Vagina (tissue), 2 donors: ENCODE results near the gene HTR3C. TPM values are rescaled to one million over a fixed set of nuclear protein-coding genes. Genes with fewer than 3 reads are reported as not detected.

ENCODE experiments used
- DNase-seq, 2 donors: peaks; one replicate each; pipeline ENCODE4 v3.0.0-alpha.2; 2017; ENCODE audit errors: extremely low spot score in 2 of 2
- H3K27ac ChIP-seq: fragments of 200-600 bp; sonication (generic); one replicate; pipeline ENCODE4 v1.5.1; 2019
- H3K27me3 ChIP-seq: fragments of 200-600 bp; sonication (generic); one replicate; pipeline ENCODE4 v1.5.1; 2019
- H3K36me3 ChIP-seq, 2 donors: fragments of 200-600 bp; sonication (generic); one replicate each; pipeline ENCODE4 v1.5.1; 2017 to 2019
- H3K4me1 ChIP-seq: fragments of 200-600 bp; sonication (generic); one replicate; pipeline ENCODE4 v1.5.1; 2019
- H3K4me3 ChIP-seq, 2 donors: fragments of 200-600 bp; sonication (generic); 1 replicate in 1 of 2; 2 replicates in 1 of 2; pipeline ENCODE4 v1.5.1; 2016 to 2019
- H3K9me3 ChIP-seq: fragments of 200-600 bp; sonication (generic); one replicate; pipeline ENCODE4 v1.5.1; 2019
- POLR2A ChIP-seq, 2 donors: fragments of 450-650 bp; IDR thresholded peaks; one replicate each; pipeline ENCODE4 v1.6.1; 2017; ENCODE audit warnings: antibody characterized with exemption in 2 of 2, mild to moderate bottlenecking in 2 of 2, moderate library complexity in 2 of 2
- POLR2AphosphoS5 ChIP-seq, 2 donors: sonication (generic); formaldehyde crosslinking; IDR thresholded peaks; one replicate each; pipeline ENCODE4 v1.9.0; 2017; ENCODE audit warnings: antibody characterized with exemption in 2 of 2, mild to moderate bottlenecking in 2 of 2, low read depth in 1 of 2; ENCODE audit not compliant: insufficient read depth in 1 of 2
- intact Hi-C: fragments of 100-400 bp; cut with DNase I; formaldehyde crosslinking; loops from one replicate; pipeline ENCODE4 v1.15.1; 2023
- total RNA-seq: library from RNA; depleted of rRNA; stranded (reverse); fragments of >200 nt; gene quantifications from one replicate; pipeline ENCODE4 v1.2.3, GENCODE V29; 2016
- TF ChIP-seq, protein P1 (sequence below), 3 experiments: fragments of 450-650 bp in 2 of 3; fragments of 200-600 bp in 1 of 3; sonication (generic) in 1 of 3; IDR thresholded peaks; one replicate each; pipeline ENCODE4 v1.5.1; 2017 to 2019; ENCODE audit warnings: antibody characterized with exemption in 3 of 3, mild to moderate bottlenecking in 2 of 3, moderate library complexity in 2 of 3

Gene HTR3C
- total RNA-seq, 1 donor from 2014 or later = not detected

DNA sequence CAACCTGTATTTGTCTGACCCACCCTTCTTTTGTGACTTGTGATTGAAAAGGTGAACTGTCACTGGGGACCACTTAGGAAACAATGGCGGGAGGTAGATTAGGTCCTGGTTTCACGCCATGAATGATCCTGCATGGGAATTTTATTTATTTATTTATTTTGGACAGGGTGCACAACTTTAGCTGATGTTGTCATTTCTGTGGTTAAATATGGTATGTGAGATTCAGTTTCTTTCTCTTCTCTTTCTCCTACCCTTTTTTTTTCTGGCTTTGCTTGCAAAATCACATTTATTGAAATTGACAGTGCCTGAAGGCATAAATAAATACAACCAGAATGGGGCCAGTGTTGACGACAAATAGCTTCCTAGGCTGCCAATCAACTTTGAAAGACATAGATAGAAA lies 26.0 kb downstream of the HTR3C start:
- Histone ChIP-seq H3K9me3 (no peaks in the 10 kb centered on the region), H3K27ac (no peak overlapping the region), H3K27me3 (no peaks in the 10 kb centered on the region), H3K36me3 (no peaks in the 10 kb centered on the region), H3K4me3 (no peak overlapping the region), H3K4me1 (no peaks in the 10 kb centered on the region)
- no peak for DNase-seq
- no peak for TF ChIP-seq POLR2A (IDR thresholded peaks at IDR 0.05)
- no peak for TF ChIP-seq POLR2AphosphoS5 (IDR thresholded peaks at IDR 0.05; ENCODE audit: insufficient read depth in 1 of 2, low read depth in 1 of 2)
- TF ChIP-seq, protein P1, sequence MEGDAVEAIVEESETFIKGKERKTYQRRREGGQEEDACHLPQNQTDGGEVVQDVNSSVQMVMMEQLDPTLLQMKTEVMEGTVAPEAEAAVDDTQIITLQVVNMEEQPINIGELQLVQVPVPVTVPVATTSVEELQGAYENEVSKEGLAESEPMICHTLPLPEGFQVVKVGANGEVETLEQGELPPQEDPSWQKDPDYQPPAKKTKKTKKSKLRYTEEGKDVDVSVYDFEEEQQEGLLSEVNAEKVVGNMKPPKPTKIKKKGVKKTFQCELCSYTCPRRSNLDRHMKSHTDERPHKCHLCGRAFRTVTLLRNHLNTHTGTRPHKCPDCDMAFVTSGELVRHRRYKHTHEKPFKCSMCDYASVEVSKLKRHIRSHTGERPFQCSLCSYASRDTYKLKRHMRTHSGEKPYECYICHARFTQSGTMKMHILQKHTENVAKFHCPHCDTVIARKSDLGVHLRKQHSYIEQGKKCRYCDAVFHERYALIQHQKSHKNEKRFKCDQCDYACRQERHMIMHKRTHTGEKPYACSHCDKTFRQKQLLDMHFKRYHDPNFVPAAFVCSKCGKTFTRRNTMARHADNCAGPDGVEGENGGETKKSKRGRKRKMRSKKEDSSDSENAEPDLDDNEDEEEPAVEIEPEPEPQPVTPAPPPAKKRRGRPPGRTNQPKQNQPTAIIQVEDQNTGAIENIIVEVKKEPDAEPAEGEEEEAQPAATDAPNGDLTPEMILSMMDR (IDR thresholded peaks at IDR 0.05) = no peak
- intact Hi-C loops = no loop called here

DNA sequence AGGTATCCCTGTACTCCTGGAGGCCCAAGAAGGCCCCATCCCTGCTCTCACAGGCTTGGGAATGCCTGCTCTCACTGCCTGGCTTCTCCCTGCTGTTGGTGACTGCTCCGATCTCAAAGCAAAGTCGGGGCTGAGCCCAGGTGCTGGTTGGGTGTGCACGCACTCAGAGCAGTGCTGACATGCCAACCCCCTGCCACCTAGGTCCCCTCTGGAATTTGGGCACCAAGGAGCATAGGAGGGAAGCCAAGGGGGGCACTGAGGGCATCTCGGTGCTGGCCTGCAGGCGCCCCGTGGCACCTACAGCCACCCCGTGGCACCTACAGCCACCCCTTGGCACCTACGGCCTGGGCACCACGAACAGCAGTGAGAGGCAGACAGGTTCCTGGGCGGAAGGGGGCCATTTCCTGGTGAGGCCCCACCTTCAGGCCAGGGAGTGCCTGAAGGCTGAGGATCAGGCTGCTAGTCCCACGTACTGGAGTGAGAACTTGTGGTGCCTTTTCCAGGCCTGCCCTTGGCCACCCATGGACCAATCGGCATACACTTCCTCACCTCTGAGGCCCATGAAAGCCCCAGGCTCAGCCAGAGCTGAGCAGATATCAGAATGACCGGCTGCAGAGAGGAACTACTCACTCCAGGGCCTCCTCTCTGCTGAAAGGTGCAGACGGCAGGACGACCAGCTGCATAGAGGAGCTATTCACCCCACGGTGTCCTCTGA lies 28.4 kb downstream of the HTR3C start:
- Histone ChIP-seq H3K27ac (no peak overlapping the region), H3K9me3 (no peaks in the 10 kb centered on the region), H3K4me3 (no peak overlapping the region), H3K4me1 (no peaks in the 10 kb centered on the region), H3K36me3 (no peaks in the 10 kb centered on the region), H3K27me3 (no peaks in the 10 kb centered on the region)
- TF ChIP-seq POLR2A (IDR thresholded peaks at IDR 0.05) (no peak), POLR2AphosphoS5 (IDR thresholded peaks at IDR 0.05; ENCODE audit: insufficient read depth in 1 of 2, low read depth in 1 of 2) (no peak)
- TF ChIP-seq, protein P1 (IDR thresholded peaks at IDR 0.05) = no peak
- intact Hi-C loops = no loop called here
- DNase-seq = no peak

DNA sequence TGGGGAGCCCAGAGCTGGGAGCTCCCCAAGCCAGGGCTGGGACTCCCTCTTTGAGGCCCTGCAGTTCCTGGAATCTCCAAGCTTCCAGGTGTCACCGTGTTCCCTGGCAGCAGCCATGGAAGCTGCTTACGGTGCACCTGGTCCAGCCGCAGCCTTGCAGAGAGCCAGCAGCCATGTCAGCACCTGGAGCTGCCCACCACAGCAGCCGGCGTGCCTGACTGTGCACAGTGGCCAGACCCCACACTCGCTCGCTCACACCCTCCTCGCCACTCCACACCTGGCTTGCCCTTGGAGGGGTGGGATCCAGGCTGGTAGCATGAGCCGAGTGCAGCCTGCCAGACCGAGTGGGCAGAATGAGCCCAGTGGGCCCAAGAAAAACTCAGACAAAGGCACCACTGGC lies 29.2 kb downstream of the HTR3C start:
- Histone ChIP-seq H3K36me3 (no peaks in the 10 kb centered on the region), H3K4me1 (no peaks in the 10 kb centered on the region), H3K4me3 (no peak overlapping the region), H3K27me3 (no peaks in the 10 kb centered on the region), H3K27ac (no peak overlapping the region), H3K9me3 (no peaks in the 10 kb centered on the region)
- intact Hi-C loops = no loop called here
- TF ChIP-seq, protein P1 (IDR thresholded peaks at IDR 0.05) = no peak
- TF ChIP-seq POLR2A (IDR thresholded peaks at IDR 0.05) (no peak), POLR2AphosphoS5 (IDR thresholded peaks at IDR 0.05; ENCODE audit: insufficient read depth in 1 of 2, low read depth in 1 of 2) (no peak)
- no peak for DNase-seq

DNA sequence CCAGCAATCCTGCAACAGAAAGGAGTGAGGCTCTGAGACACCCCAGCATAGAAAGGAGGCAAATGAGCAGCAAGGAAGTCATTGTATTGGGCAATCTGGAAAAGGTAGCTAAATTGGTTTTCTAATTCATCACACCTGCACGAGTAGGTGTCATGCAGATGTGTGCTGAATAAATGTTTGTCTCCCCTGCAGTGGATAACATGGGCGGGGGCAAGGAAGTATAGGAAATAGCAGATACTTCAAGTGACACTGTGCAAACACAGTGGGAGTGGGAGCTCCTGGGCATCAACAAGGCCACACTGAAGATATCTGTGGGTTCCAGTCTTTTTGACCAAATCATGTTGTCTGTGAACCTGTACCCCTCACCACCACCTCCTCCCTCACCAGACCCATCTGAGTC lies 29.6 kb downstream of the HTR3C start:
- intact Hi-C loops = no loop called here
- DNase-seq = no peak
- Histone ChIP-seq H3K27ac (no peak overlapping the region), H3K4me3 (no peak overlapping the region), H3K4me1 (no peaks in the 10 kb centered on the region), H3K9me3 (no peaks in the 10 kb centered on the region), H3K36me3 (no peaks in the 10 kb centered on the region), H3K27me3 (no peaks in the 10 kb centered on the region)
- no peak for TF ChIP-seq POLR2A (IDR thresholded peaks at IDR 0.05)
- no peak for TF ChIP-seq POLR2AphosphoS5 (IDR thresholded peaks at IDR 0.05; ENCODE audit: insufficient read depth in 1 of 2, low read depth in 1 of 2)
- TF ChIP-seq, protein P1 (IDR thresholded peaks at IDR 0.05) = no peak

DNA sequence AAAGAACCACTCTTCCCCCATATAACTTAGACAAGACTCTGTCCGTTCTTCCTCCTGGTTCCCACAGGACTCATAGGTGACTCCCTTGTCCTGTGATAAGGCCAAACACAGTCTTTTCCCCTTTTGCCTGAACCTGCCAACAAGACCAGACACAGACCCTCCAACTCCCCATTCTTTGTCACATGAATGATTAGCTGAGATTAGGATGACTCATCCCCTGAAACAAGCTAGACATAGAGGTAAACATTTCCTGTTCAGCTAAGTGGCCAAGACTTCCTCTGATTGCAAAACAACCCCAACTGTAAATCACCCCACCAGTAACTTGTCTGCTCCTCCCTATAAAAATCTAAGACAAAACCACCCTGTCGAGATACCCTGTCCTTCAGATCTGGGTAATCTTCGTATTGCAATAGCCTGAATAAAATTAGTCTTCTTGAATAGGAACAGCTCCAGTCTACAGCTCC lies 32.6 kb downstream of the HTR3C start:
- Histone ChIP-seq H3K27me3 (no peaks in the 10 kb centered on the region), H3K4me1 (no peaks in the 10 kb centered on the region), H3K36me3 (no peaks in the 10 kb centered on the region), H3K4me3 (no peak overlapping the region), H3K27ac (no peak overlapping the region), H3K9me3 (no peaks in the 10 kb centered on the region)
- intact Hi-C loops = no loop called here
- no peak for DNase-seq
- no peak for TF ChIP-seq POLR2AphosphoS5 (IDR thresholded peaks at IDR 0.05; ENCODE audit: insufficient read depth in 1 of 2, low read depth in 1 of 2)
- TF ChIP-seq POLR2A (IDR thresholded peaks at IDR 0.05) = no peak
- TF ChIP-seq, protein P1 (IDR thresholded peaks at IDR 0.05) = no peak
